Inflammatory macrophage (primary cell): ENCODE measurements around the gene SERPINA4.
"Not testable (repeated sequence)": the region's sequence is repeated elsewhere in the genome, so short reads cannot be mapped to it uniquely, and the experiment has no call there.

Experiments
- DNase-seq, 2 donors: peaks; one replicate each; pipeline ENCODE4 v3.0.0-alpha.2; 2020 to 2022

SERPINA4 gene

DNA sequence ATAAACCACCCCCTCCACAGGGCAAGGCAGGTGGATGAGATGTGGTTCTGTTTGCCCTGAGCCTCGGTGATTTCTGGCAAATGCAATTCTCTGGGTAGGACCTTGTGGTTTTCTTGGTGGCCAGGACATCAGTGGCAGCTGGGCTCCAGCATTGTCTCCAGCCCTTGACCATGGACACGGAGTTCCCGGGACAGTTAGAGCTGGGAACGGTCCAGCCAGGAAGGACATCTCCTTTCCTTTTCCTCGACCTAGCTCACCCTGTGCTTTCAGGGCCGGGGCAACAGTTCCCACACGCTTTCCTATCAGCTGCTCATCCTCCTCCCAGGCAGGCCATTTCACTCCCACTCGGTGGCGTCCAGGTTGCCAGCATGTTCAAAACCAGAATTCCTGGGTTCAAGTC lies 9.2 kb downstream of the SERPINA4 start:
- DNase-seq = no peak

- DNase-seq = no peak
Measured at GRCh38 chr14:94571395-94571794, 10.2 kb downstream of the SERPINA4 start.

GRCh38 chr14:94571950-94572349 lies 10.7 kb downstream of the SERPINA4 start:
- no peak for DNase-seq

DNA sequence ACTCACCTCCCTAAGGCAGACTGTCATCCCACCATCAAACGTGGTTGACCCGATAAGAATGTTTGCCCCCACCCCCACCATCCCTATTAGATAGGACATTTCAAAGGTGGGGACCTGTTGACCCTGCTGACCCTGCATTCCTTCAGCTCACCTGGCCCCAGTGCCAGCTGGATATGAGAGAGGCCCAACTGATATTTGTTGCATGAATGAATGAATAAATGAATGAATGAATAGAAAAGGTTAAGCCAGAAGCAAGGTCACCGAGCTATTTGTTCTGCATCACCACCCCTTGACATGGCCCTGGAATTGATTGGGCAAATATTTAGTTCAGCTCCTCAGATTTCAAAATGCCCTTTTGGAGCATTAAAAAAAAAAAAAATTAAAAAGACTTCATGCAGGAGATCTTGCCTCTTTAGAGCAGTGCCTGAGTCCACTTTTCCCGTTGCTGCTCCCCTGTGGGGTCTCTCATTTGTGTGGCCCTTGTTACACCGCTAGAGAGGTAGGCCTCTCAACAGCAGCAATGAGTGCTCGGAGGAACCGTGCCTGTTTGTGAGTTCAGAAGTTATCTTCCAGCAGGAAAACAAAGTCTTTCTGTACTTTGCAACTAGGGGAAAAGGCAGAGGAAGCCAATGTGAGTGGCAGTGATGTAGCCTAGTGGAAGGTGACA lies 11.5 kb downstream of the SERPINA4 start:
- DNase-seq = no peak

GRCh38 chr14:94573475-94574277 lies 12.4 kb downstream of the SERPINA4 start:
- no peak for DNase-seq

DNA sequence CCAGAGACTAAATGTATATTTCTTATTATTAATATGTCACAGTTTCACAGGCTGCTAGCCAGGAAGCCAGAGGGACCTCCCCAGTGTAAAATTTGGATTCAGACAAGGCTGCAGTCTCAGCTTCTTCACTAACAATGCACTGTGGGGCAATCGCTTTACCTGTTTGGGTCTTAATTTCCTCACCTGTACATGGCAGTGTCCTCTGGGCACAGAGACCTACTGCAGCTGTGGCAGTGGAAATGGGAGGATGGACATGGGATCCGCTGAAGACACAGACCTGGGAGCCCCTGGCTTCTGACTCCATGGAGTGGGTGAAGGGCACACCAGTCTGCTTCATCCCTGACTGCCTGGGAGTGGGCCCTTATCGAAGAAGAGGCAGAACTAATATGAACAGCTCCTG lies 13.1 kb downstream of the SERPINA4 start:
- no peak for DNase-seq

DNA sequence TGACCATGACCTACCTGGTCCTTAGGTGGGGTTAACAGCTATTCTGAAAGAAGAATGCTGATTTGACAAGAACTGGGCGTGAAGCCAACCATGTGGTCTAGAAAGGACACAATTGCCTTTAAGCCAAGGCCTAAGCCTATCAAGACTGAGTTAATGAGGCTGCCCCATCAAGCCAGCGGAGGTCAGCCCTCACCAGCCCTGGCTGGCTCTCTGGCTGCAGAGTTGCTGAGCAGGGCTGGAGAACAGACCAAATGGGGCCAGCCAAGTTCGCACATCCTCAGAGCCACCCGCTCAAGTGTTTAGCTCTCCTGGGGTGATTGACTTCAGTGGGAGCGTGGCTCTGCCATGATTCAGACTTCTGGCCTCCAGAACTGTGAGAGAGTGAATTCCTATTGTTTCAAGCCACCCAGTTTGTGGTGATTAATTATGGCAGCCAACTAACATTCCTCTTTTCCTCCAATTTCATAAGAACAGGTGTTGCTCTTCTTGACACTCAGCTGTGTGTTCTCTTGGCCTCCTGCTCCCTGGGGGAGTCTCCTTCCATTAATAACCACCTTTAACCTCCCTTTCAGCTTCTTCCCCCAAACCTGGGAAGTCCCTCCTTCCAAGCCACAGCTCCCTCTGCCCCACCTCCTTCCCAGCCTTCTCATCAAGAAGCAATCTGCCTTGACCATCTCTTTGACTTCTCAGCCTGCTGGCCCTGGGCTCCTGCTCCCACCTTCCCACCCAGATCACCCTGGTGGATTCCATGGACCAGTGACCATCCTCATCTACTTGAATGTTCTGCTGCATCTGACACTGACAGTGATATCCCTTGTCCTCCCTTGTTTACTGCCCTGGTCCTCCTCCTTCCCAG lies 14.7 kb downstream of the SERPINA4 start:
- no peak for DNase-seq

- DNase-seq = not testable (repeated sequence)
Measured at GRCh38 chr14:94577472-94577871, 16.2 kb downstream of the SERPINA4 start.

- no peak for DNase-seq
Measured at GRCh38 chr14:94578712-94579111, 17.5 kb downstream of the SERPINA4 start.

DNA sequence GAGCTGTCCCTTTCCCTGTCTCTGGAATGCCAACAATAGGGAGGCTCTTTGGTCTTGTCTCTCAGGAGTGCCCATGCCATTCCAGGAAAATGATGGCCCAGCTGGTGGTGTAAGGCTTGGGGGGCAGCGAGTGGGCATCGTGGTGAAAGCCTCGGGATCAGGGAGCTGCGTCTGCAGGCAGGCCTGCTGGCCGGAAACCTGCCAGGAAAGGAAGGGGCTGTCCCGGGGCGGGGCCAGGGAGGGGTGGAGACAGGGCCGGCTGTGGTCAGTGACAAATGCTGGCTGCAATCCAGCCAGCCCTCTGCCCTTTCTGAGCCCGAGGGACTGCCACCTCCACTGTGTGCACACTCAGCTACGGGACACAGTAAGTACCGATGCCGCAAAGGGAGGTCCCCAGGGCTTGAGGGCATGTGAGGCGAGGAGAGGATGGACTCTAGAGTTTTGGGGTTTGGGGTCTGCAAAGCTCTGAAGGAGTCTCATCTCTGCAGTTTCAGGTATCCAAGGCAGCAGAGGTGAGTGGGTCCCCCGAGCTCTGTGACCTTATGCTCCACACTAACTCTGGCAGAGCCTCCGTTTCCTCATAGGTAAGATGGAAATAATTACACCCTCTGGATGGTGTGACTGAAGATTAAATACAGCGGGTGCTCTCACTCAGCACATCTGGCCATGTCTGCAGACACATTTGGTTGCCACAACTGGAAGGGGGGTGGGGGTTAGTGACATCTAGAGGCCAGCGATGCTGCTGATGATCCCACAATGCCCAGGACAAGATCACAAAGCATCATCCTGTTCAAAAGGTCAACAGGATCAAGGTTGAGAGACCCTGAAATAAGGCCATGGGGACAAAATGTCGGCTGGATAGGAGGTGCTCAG lies 20.1 kb downstream of the SERPINA4 start, which contains the start of gene SERPINA5:
TSS of gene SERPINA5 (plus strand) at position 300 of the 873 bp plus-strand sequence. CDS start 5,937 bp downstream, outside the sequence.
- DNase-seq = no peak

DNA sequence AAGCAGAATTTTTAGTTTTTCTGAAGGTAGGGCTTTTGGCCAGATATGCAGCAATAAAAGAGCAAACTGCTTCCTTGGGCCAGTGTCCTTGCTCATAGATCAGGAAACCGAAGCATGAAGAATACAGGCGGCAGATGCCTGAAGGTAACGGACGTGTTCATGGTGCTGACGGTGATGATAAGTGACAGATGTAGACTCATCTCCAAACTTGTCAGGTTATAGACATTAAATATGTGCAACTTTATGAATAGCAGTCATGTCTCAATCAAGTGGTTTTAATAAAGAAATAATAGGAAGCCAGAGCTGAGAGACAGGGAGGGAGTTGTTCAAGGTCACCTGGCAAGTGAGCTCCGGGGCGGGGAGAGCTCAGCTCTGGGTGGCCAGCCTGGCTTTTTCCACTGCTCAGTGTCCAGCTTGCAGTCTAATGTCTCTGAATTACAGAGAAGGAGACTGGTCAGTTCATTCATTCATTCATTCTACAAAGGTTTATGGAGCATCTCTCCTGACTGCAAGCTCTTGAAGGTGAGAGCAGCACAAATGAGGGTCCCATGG lies 21.0 kb downstream of the SERPINA4 start:
- no peak for DNase-seq

GRCh38 chr14:94582851-94583250 lies 21.6 kb downstream of the SERPINA4 start:
- no peak for DNase-seq

- DNase-seq = no peak
Measured at GRCh38 chr14:94583557-94583956, 22.3 kb downstream of the SERPINA4 start.

DNA sequence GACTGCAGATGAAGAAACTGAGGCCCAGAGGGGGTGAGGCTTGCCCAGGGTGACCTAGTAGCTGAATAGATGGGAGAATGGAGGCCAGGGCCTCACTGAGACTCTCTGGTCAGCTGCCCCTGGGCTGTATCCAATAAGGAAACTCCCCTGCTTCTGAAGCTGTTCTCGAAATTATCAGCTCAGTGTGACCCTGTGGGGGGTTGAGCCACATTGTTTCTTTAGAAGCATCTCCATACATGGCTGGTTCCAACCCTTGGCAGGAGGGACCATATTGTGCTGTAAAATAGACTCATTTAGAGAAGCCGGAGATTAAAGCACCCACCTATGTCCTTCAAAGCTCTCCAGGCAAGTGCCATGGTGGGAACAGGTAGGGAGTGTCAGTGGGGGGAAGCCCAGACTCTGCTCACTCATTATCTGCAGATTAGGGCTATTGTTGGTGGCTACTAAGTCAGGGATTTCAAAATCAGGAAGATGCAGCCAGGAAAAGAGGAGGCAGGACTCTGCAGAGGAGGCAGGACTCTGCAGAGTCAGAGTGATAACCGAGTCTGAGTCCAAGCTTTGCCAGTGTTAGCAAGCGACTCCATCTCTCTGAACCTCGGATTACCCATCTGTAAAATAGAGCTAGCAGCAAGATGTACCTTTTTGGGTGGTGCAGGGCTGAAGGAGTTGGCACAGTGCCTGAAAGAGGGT lies 23.5 kb downstream of the SERPINA4 start:
- no peak for DNase-seq

GRCh38 chr14:94586635-94587034 lies 25.4 kb downstream of the SERPINA4 start:
- no peak for DNase-seq

DNA sequence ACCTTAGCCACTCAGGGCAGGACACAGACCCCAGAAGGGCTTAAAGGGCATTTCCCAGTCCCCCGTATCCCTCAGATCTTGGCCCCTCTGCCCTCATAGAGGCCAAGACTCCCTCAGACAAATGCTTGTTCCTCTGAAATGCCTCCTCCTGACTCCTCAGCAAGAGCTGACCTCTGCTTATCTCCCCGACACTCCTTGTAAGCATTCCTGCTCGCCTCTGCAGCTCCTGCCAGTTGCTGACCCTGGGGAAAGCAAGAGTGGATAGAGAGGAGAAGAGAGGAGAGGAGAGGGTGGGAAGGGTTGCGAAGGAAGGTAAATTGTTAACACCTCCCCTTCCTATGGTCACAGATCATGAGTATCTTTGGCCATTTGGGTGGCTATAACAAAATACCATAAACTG lies 27.1 kb downstream of the SERPINA4 start:
- no peak for DNase-seq

- DNase-seq = no peak
Measured at GRCh38 chr14:94591073-94591472, 29.8 kb downstream of the SERPINA4 start.

DNA sequence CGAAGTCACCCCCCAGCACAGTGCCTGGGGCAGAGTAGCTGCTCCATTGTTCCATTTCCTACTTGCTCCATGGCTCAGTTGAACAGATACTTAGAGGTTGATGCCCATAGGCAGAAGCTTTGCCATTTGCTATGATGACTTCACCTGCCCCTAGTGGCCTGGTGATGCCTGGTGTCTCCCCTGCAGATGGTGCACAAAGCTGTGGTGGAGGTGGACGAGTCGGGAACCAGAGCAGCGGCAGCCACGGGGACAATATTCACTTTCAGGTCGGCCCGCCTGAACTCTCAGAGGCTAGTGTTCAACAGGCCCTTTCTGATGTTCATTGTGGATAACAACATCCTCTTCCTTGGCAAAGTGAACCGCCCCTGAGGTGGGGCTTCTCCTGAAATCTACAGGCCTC lies 30.6 kb downstream of the SERPINA4 start:
- no peak for DNase-seq

DNA sequence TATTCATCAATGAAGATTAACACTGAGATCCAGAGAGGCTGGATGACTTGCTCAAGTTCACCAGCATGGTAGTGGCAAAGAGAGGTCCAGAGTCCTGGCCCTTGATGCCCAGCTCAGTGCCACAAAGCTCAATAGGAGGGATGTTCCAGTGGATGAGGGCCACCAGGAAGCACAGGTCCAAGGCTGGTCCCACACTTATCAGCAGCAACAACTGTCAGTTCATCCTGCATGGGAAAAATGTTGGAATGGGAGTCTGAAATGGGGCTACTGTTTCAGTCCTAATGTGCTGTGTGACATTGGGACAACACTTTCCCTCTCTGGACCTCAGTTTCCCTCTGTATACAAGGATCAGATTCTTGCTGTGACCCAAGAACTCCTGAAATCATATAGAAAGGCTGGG lies 31.2 kb downstream of the SERPINA4 start:
- no peak for DNase-seq

GRCh38 chr14:94593376-94593748 lies 32.1 kb downstream of the SERPINA4 start:
- DNase-seq = no peak

- no peak for DNase-seq
Measured at GRCh38 chr14:94593749-94594431, 32.6 kb downstream of the SERPINA4 start.
